GM23248 (cell line): ENCODE results near the gene NEB.
"Not testable (repeated sequence)": the region's sequence is repeated elsewhere in the genome, so short reads cannot be mapped to it uniquely, and the experiment has no call there.

Experiments used
- EZH2 ChIP-seq: fragments of 200-600 bp; sonication (generic); IDR thresholded peaks from 2 replicates; pipeline ENCODE4 v1.6.1; 2018; ENCODE audit warnings: antibody characterized with exemption, mild to moderate bottlenecking; ENCODE audit not compliant: insufficient read depth, poor library complexity, severe bottlenecking
- EZH2phosphoT487 ChIP-seq: fragments of 200-600 bp; sonication (generic); IDR thresholded peaks from 2 replicates; pipeline ENCODE4 v1.6.1; 2018; ENCODE audit warnings: antibody characterized with exemption, moderate library complexity, mild to moderate bottlenecking, low read depth; ENCODE audit not compliant: insufficient read depth

DNA sequence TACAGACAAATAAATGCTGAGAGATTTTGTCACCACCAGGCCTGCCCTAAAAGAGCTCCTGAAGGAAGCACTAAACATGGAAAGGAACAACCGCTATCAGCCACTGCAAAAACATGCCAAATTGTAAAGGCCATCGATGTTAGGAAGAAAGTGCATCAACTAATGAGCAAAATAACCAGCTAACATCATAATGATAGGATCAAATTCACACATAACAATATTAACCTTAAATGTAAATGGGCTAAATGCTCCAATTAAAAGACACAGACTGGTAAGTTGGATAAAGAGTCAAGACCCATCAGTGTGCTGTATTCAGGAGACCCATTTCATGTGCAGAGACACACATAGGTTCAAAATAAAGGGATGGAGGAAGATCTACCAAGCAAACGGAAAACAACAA is 11.0 kb upstream of the NEB start:
- TF ChIP-seq EZH2, EZH2phosphoT487: not testable (repeated sequence)
